ENCODE measurements around the gene ERFL. TPM values are rescaled to one million over a fixed set of nuclear protein-coding genes. Genes with fewer than 3 reads are reported as not detected.

Gene ERFL
- total RNA-seq, 1 donor from 2014 or later = not detected

DNA sequence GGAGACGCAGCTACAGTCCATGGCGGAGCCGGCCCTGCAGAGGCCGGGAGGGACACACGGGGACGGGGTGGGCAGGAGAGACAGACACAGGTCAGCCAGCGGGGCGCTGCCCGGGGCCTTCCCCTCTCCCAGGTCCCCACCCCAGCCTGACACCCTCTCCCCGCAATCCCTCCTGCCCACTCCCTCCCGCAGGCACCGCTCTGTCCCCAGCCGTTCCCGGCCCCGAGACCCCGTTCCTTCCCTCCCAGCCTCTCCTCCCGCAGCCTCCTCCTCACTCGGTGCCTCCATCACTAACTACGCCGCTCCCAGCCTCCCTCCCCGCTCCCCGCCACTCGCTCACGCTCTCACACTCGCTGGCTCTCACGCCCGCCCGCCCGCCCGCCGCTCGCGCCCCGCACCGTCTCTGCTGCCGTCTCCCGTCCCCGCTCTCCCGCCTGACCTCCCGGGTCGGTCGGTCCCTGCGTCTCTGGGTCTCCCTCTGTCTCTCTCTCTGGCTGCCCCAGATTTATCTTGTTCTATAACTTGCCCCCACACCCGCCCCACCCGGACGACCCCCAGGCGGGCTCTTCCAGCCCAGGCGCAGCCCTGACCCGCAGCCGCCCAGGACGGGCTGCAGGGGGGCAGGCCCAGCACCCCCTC is 15.2 kb downstream of the ERFL start:
- DNase-seq = no peak

DNA sequence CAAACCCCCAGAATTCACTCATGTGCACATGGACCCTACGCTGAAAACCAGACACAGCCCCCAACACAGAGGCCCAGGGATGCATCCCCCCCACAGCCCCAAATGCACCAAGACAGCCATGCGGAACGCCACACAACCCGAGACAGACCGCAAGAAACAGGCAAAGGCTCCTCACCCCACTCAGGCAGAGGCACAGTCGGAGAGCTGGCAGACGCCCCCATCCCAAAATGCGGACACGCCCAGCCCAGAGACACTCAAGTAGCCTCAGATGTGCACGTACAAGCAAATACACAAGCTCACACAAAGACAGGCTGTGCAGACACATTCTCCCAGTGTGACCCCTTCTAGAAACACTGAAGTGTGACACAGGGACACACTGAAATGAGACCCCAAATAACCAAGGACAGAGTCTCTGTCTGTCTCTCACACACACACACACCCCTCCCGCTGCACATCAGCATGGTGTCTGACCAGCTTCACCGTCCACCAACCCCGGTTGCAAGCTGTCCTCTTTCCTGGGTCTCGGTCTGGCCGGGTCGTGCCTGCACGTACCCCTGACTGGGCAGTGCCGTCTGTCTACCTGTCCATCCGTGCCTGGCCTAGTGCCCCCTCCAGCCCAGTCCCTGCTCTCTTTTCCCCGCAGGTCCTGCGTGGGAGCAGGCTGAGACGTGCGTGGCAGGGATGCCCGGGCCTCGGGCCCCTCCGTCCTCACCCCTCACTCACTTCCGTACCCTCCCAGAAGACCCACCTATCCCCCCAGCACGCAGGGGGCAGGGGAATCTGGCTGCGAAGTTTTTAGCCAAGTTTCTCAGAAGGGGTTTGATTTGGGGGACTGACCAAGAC is 16.1 kb downstream of the ERFL start:
- DNase-seq = no peak

- DNase-seq = no peak
Observed at GRCh38 chr19:41910992-41911888, 17.0 kb downstream of the ERFL start.

DNA sequence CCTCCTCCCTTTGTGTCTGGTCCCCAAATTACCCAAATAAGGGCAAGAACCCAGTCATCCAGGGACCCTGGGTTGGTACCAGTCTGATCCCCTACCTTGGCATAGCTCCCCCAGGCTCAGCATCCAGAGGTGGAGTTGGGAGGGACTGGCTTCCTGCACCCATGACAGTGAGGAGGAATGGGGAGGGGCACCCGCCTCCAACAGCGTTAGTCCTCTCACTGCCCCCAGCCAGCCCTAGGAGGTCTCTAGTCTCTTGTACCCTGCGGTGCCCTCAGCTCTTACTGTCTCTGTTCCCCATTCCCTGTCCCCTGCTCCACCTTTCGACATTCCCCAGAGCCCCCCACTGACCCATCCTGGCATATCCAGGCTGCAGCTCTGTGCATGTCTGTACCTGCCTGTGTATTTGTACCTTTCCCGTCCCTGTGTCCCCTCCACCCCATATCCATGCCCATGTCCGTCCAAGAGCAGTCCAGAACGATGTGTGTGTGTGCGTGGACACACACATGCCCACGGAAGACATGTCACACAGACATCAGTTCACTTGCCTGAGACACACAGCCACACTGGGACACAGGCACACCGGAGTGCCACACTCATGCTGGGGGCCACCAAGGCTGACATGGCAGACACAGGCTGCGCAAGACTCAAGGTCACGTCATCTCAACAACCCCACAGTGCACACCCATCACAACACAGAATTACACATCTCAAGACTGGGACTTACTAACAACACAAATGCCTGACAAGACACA is 17.8 kb downstream of the ERFL start:
- no peak for DNase-seq

GRCh38 chr19:41909706-41910105 is 18.5 kb downstream of the ERFL start:
- DNase-seq = no peak

DNA sequence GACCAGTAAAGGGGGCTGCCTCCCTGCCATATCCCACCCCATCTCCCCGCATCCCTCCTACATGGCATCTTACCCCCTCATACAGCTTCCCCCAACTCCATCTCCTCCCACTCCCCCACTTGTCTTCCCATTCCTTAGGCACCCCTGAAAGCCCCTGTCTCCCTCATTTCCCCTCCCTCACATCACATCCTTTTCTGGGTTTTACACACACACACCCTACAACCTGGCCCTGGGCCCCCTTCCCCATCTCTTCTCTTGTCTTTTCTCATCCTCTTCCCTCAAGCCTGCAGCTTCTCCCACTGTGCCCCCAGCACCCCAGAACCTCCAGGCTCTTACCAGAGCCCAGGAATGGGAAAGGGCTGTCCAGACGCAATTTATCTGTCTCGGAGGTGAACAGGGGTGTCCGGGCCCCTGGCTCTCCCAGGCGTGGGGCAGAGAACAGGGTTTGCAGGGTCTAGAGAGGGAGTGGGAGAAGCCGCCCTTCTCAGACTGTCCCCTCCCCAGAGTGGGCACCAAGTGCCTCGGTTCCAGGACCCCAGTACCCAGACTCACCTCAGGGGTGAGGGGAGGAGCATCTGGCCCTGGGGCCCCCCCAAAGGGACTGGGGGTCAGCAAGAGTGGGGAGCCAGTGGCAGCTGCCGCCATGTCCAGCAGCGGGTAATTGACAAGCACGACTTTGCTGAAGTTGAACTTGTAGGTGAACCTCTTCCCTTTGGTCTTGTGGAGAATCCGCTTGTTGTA is 19.4 kb downstream of the ERFL start:
- DNase-seq = no peak

GRCh38 chr19:41907994-41908615 is 20.1 kb downstream of the ERFL start:
- no peak for DNase-seq

DNA sequence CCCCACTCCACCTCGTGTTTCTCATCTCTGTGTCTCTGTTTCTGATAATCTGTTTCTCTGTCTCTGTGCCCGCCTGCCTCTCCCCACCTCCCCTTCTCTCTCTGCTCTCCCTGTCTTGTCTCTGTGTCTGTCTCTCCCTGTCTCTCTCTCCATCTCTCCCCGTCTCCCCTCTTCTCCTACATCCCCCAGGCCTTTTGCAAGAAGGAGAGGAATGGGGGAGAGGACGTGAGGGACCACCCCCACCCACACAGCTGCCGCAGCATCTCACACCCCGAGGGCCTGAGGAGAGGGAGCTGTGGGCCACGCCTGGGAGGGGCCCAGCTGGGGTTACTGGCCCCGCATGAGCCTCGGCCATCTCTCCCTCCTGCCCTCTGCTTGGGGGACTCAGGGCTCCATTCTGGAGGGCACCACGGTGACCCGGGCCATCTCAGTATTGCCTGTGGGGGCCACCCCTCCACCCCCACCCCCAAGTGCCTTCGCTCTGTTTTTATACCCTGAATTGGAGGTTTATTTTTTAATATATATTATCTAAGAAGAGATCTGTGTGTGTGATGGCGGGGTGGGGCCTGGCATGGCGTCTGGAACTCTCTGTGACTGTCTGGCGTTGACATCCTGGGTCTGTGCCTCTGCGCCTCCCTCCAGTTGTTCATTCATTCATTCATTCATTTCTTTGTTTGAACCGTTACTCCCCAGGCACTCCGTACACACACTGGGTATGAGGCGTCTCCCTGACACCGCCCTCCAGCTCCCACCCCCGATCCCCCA is 21.2 kb downstream of the ERFL start:
- no peak for DNase-seq

- DNase-seq = no peak
Observed at GRCh38 chr19:41906271-41906670, 22.0 kb downstream of the ERFL start.

DNA sequence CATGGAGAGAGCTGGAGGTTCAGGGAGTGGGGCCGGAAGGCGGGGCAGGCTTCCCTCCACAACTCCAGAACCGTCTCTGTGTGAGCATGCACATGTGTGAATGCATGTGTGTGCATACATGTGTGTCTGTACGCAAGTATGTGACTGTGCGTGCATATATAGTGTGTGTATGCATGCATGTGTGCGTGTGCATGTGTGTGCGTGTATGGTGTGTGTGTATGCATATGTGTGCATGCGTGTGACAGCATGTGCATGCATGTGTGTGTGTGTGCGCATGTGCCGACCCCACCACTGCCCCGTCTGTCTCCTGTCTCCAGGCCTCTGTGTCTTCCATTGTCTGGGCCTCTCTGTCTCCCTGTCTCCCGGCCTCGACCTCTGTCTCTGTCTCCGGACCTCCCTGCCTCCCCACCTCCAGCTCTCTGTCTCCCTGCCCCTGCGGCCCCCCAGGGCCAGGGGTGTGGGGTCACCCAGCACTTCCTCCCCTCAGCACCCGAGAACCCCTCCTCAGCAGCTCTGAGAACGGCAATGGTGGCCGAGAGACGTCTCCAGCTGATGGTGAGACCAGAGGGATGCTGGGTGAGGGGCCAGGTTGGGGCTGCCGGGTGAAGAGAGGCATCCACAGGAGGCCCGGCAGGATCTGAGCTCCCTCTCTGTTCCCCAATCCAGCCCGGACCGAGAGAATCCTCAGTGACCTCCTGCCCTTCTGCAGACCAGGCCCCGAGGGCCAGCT is 22.8 kb downstream of the ERFL start:
- no peak for DNase-seq

GRCh38 chr19:41904118-41904870 is 24.0 kb downstream of the ERFL start:
- no peak for DNase-seq

DNA sequence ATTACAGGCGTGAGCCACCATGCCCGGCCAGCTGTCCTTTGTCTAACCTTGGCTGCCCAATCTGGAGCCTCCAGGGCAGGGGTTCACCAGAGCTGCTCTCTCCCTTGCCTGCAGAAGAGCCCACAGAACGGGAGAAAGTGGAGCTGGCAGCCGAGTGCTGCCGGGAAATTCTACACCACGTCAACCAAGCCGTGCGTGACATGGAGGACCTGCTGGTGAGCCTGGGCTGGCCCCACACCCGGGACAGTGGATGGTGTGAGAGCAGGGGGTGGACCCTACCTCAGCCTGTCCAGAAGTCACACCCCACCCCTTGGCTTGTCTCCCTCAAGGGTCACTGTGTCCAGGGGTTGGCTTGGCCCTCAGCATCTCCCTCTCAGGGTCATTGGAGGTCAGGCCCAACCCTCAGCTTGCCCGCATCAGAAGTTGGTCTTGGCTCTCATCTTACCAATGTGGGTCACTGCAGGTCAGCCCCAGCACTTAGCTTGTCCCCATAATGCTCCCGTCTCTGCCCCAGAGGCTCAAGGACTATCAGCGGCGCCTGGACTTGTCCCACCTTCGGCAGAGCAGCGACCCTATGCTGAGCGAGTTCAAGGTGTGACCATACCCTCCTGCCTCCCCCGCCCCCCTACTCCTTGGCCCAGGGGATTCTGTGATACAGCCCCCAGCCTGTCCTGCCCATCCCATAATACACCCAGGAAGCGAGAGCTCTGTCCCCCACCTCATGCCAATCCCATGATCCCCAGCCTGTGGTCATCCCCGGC is 24.9 kb downstream of the ERFL start:
- DNase-seq = no peak

GRCh38 chr19:41902594-41902993 is 25.7 kb downstream of the ERFL start:
- no peak for DNase-seq

- DNase-seq = no peak
Observed at GRCh38 chr19:41901707-41902360, 26.4 kb downstream of the ERFL start.

- no peak for DNase-seq
Observed at GRCh38 chr19:41898235-41898634, 30.0 kb downstream of the ERFL start.

GRCh38 chr19:41897820-41898219 is 30.4 kb downstream of the ERFL start:
- no peak for DNase-seq

DNA sequence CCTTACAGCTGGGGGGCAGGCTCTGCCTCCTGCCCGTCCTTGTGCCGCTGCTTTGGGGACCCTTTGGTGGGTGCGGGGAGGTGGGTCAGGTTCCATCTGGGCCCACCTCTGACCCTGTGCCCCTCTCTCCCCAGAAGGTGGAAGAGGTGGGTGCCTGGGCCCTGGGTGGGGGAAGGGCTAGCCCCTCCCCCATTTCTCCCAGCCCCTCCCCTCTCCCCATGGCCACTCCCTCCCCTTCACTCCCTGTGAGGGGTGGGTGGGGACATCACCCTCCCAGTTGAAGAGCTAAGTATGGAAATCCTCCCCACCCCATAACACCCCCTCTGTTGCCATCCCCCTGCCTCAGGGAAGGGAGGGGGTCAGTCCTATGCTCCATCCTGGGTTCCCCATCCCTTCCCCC is 31.1 kb downstream of the ERFL start:
- DNase-seq = no peak

GRCh38 chr19:41896581-41896942 is 31.7 kb downstream of the ERFL start:
- DNase-seq = no peak

Measured in dermis blood vessel endothelial cell (primary cell).